ENCODE results near the gene PAXIP1.

The PAXIP1 gene

DNA sequence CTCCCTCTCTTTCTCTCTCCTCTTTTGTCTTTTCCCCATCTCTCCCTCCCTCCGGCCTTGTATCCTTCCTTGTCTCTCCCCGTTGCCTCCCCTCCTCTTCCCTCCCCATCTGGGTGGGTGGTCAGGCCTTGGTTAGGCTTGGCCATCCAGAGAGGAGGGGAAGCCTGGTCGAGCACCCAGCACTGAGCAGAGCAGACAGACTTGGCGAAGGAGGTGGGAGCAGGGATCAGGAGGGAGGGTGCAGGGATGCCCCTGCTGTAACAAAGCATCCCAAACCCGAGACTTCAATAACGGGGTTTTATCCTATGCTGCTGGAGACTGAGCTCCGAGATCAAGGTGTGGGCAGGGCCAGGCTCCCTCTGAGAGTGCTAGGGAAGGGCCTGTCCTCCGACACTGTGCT lies 97.3 kb downstream of the PAXIP1 start:
- TF ChIP-seq CTCF (IDR thresholded peaks at IDR 0.05; ENCODE audit: low read depth, low read length, missing control alignments): no peak
- no peak overlapping the region for H3K4me3 ChIP-seq (replicated peaks; ENCODE audit: low read depth, low read length)
- DNase-seq (ENCODE audit: extremely low read depth, low read depth): no peak

DNA sequence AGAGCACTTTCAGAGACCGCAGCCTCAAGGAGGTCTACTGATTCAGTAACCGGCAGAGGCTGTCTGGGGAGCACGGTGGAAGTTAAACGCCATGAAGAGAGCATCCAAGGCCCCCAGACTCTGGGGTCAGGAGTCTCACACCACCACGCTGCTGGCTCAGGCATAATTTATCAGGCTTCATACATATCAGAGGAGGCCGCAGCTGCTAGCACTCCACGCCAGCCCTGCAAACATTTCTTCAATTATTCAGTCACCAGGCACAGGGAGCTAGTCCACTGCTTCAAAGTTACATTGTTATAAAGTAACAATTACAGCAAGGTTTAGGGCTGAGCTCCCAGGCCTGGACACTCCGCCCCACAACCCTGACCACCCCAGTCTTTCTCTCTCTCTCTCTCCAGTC lies 97.8 kb downstream of the PAXIP1 start:
- H3K4me3 ChIP-seq (replicated peaks; ENCODE audit: low read depth, low read length): no peak overlapping the region
- no peak for DNase-seq (ENCODE audit: extremely low read depth, low read depth)
- TF ChIP-seq CTCF (IDR thresholded peaks at IDR 0.05; ENCODE audit: low read depth, low read length, missing control alignments): no peak

- no peak overlapping the region for H3K4me3 ChIP-seq (replicated peaks; ENCODE audit: low read depth, low read length)
- no peak for TF ChIP-seq CTCF (IDR thresholded peaks at IDR 0.05; ENCODE audit: low read depth, low read length, missing control alignments)
- no peak for DNase-seq (ENCODE audit: extremely low read depth, low read depth)
These were observed 99.7 kb downstream of the PAXIP1 start for GRCh38 chr7:154903083-154903731.

DNA sequence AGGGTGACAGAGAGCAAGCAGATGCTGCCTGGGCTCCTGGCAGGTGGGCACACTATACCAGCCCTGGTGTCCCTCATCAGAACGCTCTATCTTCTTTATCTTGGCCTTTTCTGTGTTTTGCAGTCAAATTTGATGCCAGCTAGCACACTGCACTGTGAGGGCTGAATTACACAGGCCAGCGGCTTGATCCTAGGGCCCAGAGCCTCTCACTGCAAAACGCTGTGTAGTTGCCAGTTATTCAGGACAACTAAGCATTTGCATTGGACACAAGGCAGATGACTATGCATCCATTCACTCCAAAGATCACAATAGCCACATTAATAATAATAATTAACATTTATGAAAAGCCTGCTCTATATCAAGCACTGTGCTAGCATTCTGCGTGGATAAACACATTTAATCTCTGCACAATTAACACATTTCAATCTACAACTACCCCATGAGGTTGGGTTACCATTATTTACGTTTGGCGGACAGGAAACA lies 100.3 kb downstream of the PAXIP1 start:
- H3K4me3 ChIP-seq (replicated peaks; ENCODE audit: low read depth, low read length): no peak overlapping the region
- no peak for TF ChIP-seq CTCF (IDR thresholded peaks at IDR 0.05; ENCODE audit: low read depth, low read length, missing control alignments)
- no peak for DNase-seq (ENCODE audit: extremely low read depth, low read depth)

DNA sequence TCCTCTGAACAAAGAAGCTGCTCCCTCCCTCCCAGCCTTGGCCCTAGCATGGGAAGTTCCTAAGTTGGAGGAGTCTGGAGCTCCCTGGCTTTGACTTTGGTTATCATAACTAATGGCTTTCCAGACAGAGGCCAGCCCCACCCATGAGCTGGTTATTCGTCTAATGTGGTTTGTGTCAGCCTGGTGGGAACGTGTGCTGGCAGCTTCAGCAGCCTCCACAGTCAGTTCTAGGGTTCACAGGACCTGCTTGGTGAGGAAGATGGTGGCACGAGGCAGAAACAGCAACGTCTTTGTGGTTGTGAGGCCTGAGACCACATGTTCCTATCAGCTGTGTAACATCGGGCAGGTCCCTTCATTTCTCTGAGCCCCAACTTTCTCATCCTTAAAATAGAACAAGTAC lies 103.1 kb downstream of the PAXIP1 start:
- no peak for DNase-seq (ENCODE audit: extremely low read depth, low read depth)
- TF ChIP-seq CTCF (IDR thresholded peaks at IDR 0.05; ENCODE audit: low read depth, low read length, missing control alignments): no peak
- no peak overlapping the region for H3K4me3 ChIP-seq (replicated peaks; ENCODE audit: low read depth, low read length)

DNA sequence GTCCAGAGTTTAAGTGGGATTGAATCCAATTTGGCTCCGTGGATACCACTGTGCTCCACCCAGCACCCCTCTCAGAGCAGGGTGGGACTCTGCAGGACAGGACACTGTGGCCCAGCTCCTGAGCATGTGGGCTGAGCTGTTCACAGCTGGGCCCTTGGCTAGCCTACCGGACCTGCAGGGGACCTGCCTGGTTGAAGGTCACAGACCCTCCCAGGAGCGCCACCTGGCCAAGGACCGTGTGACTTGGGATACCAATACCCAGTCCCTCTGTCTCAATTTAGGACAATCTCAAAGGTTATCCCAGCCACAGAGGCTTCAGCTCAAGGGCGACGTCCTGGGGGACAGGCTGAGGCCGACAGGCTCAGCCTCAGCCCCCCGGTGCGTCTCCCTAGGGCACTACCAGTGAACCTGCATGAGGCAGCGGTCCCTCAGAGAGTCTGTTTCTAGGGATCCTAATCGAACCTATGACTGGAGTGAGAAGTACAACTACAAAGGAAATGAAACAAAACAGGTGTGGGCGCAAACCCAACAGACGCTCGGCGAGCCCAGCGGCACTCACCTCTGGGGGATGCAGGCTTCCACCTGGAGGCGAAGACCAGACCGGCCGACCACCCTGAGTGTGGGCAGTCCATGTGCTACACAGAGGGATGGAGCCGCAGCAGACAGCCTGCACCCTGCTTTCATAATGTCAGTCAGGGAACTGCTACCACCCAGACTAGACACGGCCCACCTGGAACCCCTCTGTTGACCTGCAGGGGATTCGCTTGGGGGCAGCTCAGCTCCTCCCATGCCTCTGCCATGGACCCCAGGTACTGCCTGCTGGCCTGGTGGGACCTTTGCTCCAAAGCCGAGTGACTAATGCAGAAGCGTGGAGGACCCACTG lies 103.7 kb downstream of the PAXIP1 start:
- DNase-seq (ENCODE audit: extremely low read depth, low read depth): no peak
- H3K4me3 ChIP-seq (replicated peaks; ENCODE audit: low read depth, low read length): no peak overlapping the region
- TF ChIP-seq CTCF (IDR thresholded peaks at IDR 0.05; ENCODE audit: low read depth, low read length, missing control alignments): no peak

All from HFF-Myc (cell line).